RPMI8226 (cell line): Measurements from ENCODE around the gene BAHCC1.

Source experiments
- DNase-seq: peaks from one replicate; pipeline ENCODE4 v3.0.0-alpha.2; 2015

The BAHCC1 gene

GRCh38 chr17:81482673-81483072 lies 87.4 kb downstream of the BAHCC1 start:
- DNase-seq: no peak

GRCh38 chr17:81483085-81483861 lies 88.0 kb downstream of the BAHCC1 start:
- DNase-seq: no peak

- no peak for DNase-seq
These were observed 88.6 kb downstream of the BAHCC1 start for GRCh38 chr17:81483862-81484194.

GRCh38 chr17:81484195-81484979 lies 89.1 kb downstream of the BAHCC1 start:
- peak; percentile 93 for DNase-seq

- no peak for DNase-seq
These were observed 91.0 kb downstream of the BAHCC1 start for GRCh38 chr17:81486199-81486810.

GRCh38 chr17:81487089-81487486 lies 91.8 kb downstream of the BAHCC1 start:
- DNase-seq: no peak

- DNase-seq: peak; percentile 85
These were observed 92.4 kb downstream of the BAHCC1 start for GRCh38 chr17:81487487-81488275.

GRCh38 chr17:81488276-81488860 lies 93.1 kb downstream of the BAHCC1 start:
- no peak for DNase-seq

GRCh38 chr17:81489012-81489997 lies 94.0 kb downstream of the BAHCC1 start:
- DNase-seq: peak; percentile 36

GRCh38 chr17:81489998-81490992 lies 95.0 kb downstream of the BAHCC1 start:
- DNase-seq: no peak

GRCh38 chr17:81491181-81491581 lies 95.9 kb downstream of the BAHCC1 start:
- no peak for DNase-seq

- DNase-seq: no peak
These were observed 96.5 kb downstream of the BAHCC1 start for GRCh38 chr17:81491761-81492160.

- DNase-seq: no peak
These were observed 96.9 kb downstream of the BAHCC1 start for GRCh38 chr17:81492202-81492601.

GRCh38 chr17:81492706-81493105 lies 97.4 kb downstream of the BAHCC1 start:
- no peak for DNase-seq

GRCh38 chr17:81493198-81494038 lies 98.2 kb downstream of the BAHCC1 start:
- DNase-seq: no peak

- DNase-seq: peak; percentile 56
These were observed 99.5 kb downstream of the BAHCC1 start for GRCh38 chr17:81494626-81495377.

GRCh38 chr17:81498953-81499600 lies 103.8 kb downstream of the BAHCC1 start:
- no peak for DNase-seq

GRCh38 chr17:81499601-81499970 lies 104.3 kb downstream of the BAHCC1 start:
- no peak for DNase-seq
